ENCODE measurements around the gene NEMP2. TPM values are rescaled to one million over a fixed set of nuclear protein-coding genes. Genes with fewer than 3 reads are reported as not detected.

Gene NEMP2
- total and polyA plus RNA-seq, 2 of the 4 experiments (the other 2 are of a cell fraction), result 1.1 to 1.3 TPM

GRCh38 chr2:190513877-190514276 is 20.6 kb downstream of the NEMP2 start:
- Histone ChIP-seq H3K4me1 (ENCODE audit: control insufficient read depth, insufficient read depth, low read length) (no peaks in the 10 kb centered on the region), H3K79me1 (ENCODE audit: low read depth in 1 of 2, low read length in 2 of 2) (no peaks in the 10 kb centered on the region), H3K9ac (ENCODE audit: low read depth, low read length) (no peak overlapping the region), H3K27me3 (ENCODE audit: control insufficient read depth, insufficient read depth, low read length) (no peaks in the 10 kb centered on the region), H3K27ac (ENCODE audit: insufficient read depth, low read length) (no peak overlapping the region), H3K56ac (ENCODE audit: extremely low read depth, insufficient read depth, low read length) (no peak overlapping the region), H3K4me2 (ENCODE audit: low read depth, low read length) (no peak overlapping the region), H2AK9ac (replicated peaks; ENCODE audit: low read depth, low read length, poor library complexity) (no peak overlapping the region), H4K8ac (ENCODE audit: low read depth in 2 of 2, low read length in 2 of 2) (no peak overlapping the region), H3K4me3 (ENCODE audit: insufficient read depth, low read depth, low read length) (no peak overlapping the region), H2BK5ac (ENCODE audit: low read depth, low read length, poor library complexity, severe bottlenecking) (no peak overlapping the region), H3K9me1 (ENCODE audit: insufficient read depth, low read length) (0 out of 2 replicates have a peak, but pooled peaks cover 3% of the 10 kb centered on the region), H2BK20ac (ENCODE audit: low read depth, low read length) (no peak overlapping the region), H2BK120ac (ENCODE audit: low read depth, low read length) (no peak overlapping the region), H3K23ac (ENCODE audit: low read depth, low read length) (no peak overlapping the region), H3K36me3 (ENCODE audit: control insufficient read depth, insufficient read depth, low read length) (0 out of 2 replicates have a peak, but pooled peaks cover 3% of the 10 kb centered on the region), H4K5ac (ENCODE audit: low read depth, low read length) (no peak overlapping the region), H3K9me3 (ENCODE audit: control insufficient read depth, insufficient read depth, low read length) (no peaks in the 10 kb centered on the region), H4K91ac (ENCODE audit: insufficient read depth, low read depth, low read length) (no peak overlapping the region), H2AK5ac (ENCODE audit: low read depth, low read length) (no peak overlapping the region), H4K20me1 (ENCODE audit: insufficient read depth, low read length) (no peaks in the 10 kb centered on the region), H2AFZ (replicated peaks; ENCODE audit: low read length, poor library complexity) (no peak overlapping the region), H3K4ac (ENCODE audit: low read depth, low read length) (no peak overlapping the region), H2BK15ac (ENCODE audit: low read depth, low read length) (no peak overlapping the region), H3K18ac (ENCODE audit: low read depth, low read length) (no peak overlapping the region), H3K14ac (replicated peaks; ENCODE audit: low read depth, low read length) (no peak overlapping the region)
- TF ChIP-seq FOS (IDR thresholded peaks at IDR 0.05; ENCODE audit: low read depth, low read length), result no peak
- dilution Hi-C loops (cut with HindIII; ENCODE audit: low sequenced_read_pairs, unreplicated experiment), result no loop called here
- CTCF ChIA-PET, result interaction anchor here (0.7 kb wide), 1 partner anchor 425 kb away, joined by 3 read pairs; no protein-coding TSS in a partner anchor
- no CpG with 5 or more reads among the region's 2 CpGs for WGBS, 2 experiments (ENCODE audit: extremely low coverage in 2 of 2, insufficient read length in 1 of 2)
- in situ Hi-C loops (cut with MboI; ENCODE audit: low sequenced_read_pairs), result no loop called here
- no peak for DNase-seq
- no peak for ATAC-seq (ENCODE audit: low read depth)
- intact Hi-C loops (cut with micrococcal nuclease), result no loop called here
- BruUV-seq (replicated peaks), result no TSS peak
- POLR2A ChIA-PET (ENCODE audit: unreplicated experiment), result no interaction called here
